Measurements from ENCODE around the gene TNFSF13.

The TNFSF13 gene

GRCh38 chr17:7558544-7559319 is at the start of gene TNFSF13:
Gene TNFSF13 (plus strand): TSS chr17:7558750. CDS start chr17:7559040, 290 bp downstream.
- no peak for ATAC-seq (ENCODE audit: insufficient read depth, low read depth)
- Histone ChIP-seq H3K9ac (ENCODE audit: low read depth, low read length) (no peak within 1 kb of the TSS), H3K27me3 (ENCODE audit: insufficient read depth, low read length, poor library complexity) (no peaks in the 10 kb centered on the region), H3K9me3 (ENCODE audit: insufficient read depth, low read length, severe bottlenecking) (no peaks in the 10 kb centered on the region), H3K4me1 (ENCODE audit: insufficient read depth, low read length) (peaks cover 37% of the 10 kb centered on the region), H3K79me2 (ENCODE audit: insufficient read depth, low read length) (peaks cover 30% of the 10 kb centered on the region), H3K27ac (ENCODE audit: low read length) (no peak within 1 kb of the TSS), H3K36me3 (ENCODE audit: insufficient read depth, low read length) (peaks cover 12% of the 10 kb centered on the region), H4K20me1 (ENCODE audit: insufficient read depth, low read length) (peaks cover 3% of the 10 kb centered on the region; the same call in 1 of the 2 replicates), H3K4me3 (ENCODE audit: low read depth in 1 of 2, low read length in 2 of 2) (no peak within 1 kb of the TSS), H2AFZ (ENCODE audit: low read depth, low read length) (no peak within 1 kb of the TSS), H3K4me2 (ENCODE audit: insufficient read depth, low read length) (no peak within 1 kb of the TSS)
- TF ChIP-seq EZH2 (IDR thresholded peaks at IDR 0.05; ENCODE audit: borderline replicate concordance, low read depth, low read length, severe bottlenecking) (no peak), CTCF (IDR thresholded peaks at IDR 0.05; ENCODE audit: borderline replicate concordance, extremely low read depth, low read length, poor library complexity, severe bottlenecking) (no peak)
- no peak for DNase-seq

GRCh38 chr17:7508846-7509245 is 49.7 kb upstream of the TNFSF13 start:
- Histone ChIP-seq H3K36me3 (ENCODE audit: insufficient read depth, low read length) (peaks cover 96% of the 10 kb centered on the region), H3K27me3 (ENCODE audit: insufficient read depth, low read length, poor library complexity) (no peaks in the 10 kb centered on the region), H3K4me1 (ENCODE audit: insufficient read depth, low read length) (no peaks in the 10 kb centered on the region), H3K27ac (ENCODE audit: low read length) (no peak overlapping the region), H3K79me2 (ENCODE audit: insufficient read depth, low read length) (no peaks in the 10 kb centered on the region), H4K20me1 (ENCODE audit: insufficient read depth, low read length) (peaks cover 14% of the 10 kb centered on the region; the same call in 1 of the 2 replicates), H3K4me3 (ENCODE audit: low read depth in 1 of 2, low read length in 2 of 2) (no peak overlapping the region), H2AFZ (ENCODE audit: low read depth, low read length) (no peak overlapping the region), H3K4me2 (ENCODE audit: insufficient read depth, low read length) (no peak overlapping the region), H3K9me3 (ENCODE audit: insufficient read depth, low read length, severe bottlenecking) (no peaks in the 10 kb centered on the region), H3K9ac (ENCODE audit: low read depth, low read length) (no peak overlapping the region)
- TF ChIP-seq CTCF (IDR thresholded peaks at IDR 0.05; ENCODE audit: borderline replicate concordance, extremely low read depth, low read length, poor library complexity, severe bottlenecking) = no peak
- TF ChIP-seq EZH2 (IDR thresholded peaks at IDR 0.05; ENCODE audit: borderline replicate concordance, low read depth, low read length, severe bottlenecking) = no peak
- no peak for ATAC-seq (ENCODE audit: insufficient read depth, low read depth)
- DNase-seq = no peak

- no peak for TF ChIP-seq CTCF (IDR thresholded peaks at IDR 0.05; ENCODE audit: borderline replicate concordance, extremely low read depth, low read length, poor library complexity, severe bottlenecking)
- TF ChIP-seq EZH2 (IDR thresholded peaks at IDR 0.05; ENCODE audit: borderline replicate concordance, low read depth, low read length, severe bottlenecking) = no peak
- H3K36me3 ChIP-seq (ENCODE audit: insufficient read depth, low read length) = peaks cover 94% of the 10 kb centered on the region
- ATAC-seq (ENCODE audit: insufficient read depth, low read depth) = no peak
Measured at GRCh38 chr17:7509937-7510336, 48.6 kb upstream of the TNFSF13 start.

More at GRCh38 chr17:7509937-7510336, 48.6 kb upstream of the TNFSF13 start:
- H3K27ac ChIP-seq (ENCODE audit: low read length) = no peak overlapping the region
- no peak for DNase-seq
- no peak overlapping the region for H3K4me3 ChIP-seq (ENCODE audit: low read depth in 1 of 2, low read length in 2 of 2)
- H3K4me2 ChIP-seq (ENCODE audit: insufficient read depth, low read length) = no peak overlapping the region
- no peak overlapping the region for H2AFZ ChIP-seq (ENCODE audit: low read depth, low read length)
- no peaks in the 10 kb centered on the region for H3K4me1 ChIP-seq (ENCODE audit: insufficient read depth, low read length)
- no peaks in the 10 kb centered on the region for H3K27me3 ChIP-seq (ENCODE audit: insufficient read depth, low read length, poor library complexity)
- H3K9me3 ChIP-seq (ENCODE audit: insufficient read depth, low read length, severe bottlenecking) = no peaks in the 10 kb centered on the region
- peaks cover 14% of the 10 kb centered on the region; the same call in 1 of the 2 replicates for H4K20me1 ChIP-seq (ENCODE audit: insufficient read depth, low read length)
- H3K79me2 ChIP-seq (ENCODE audit: insufficient read depth, low read length) = no peaks in the 10 kb centered on the region
- no peak overlapping the region for H3K9ac ChIP-seq (ENCODE audit: low read depth, low read length)
